Stimulated activated CD8-positive, alpha-beta memory T cell treated with anti-CD3 and anti-CD28 coated beads, Interleukin-12 subunit alpha, Interleukin-12 subunit beta, amount 100 ng/mL, for 24 hours (primary cell): ENCODE results near the gene SEPTIN7.

Source experiments
- DNase-seq: peaks from one replicate; pipeline ENCODE4 v3.0.0-alpha.2; 2020; ENCODE audit errors: extremely low read depth

Gene SEPTIN7

GRCh38 chr7:35787925-35788324 is 12.9 kb upstream of the SEPTIN7 start:
- no peak for DNase-seq

- DNase-seq = no peak
These were observed 8.4 kb upstream of the SEPTIN7 start for GRCh38 chr7:35792472-35792871.

GRCh38 chr7:35792873-35793489 is 7.9 kb upstream of the SEPTIN7 start:
- no peak for DNase-seq

- no peak for DNase-seq
These were observed 3.5 kb upstream of the SEPTIN7 start for GRCh38 chr7:35797311-35797710.

- peak; percentile 55 for DNase-seq
These were observed 775 bp upstream of the SEPTIN7 start for GRCh38 chr7:35799846-35800717.

- DNase-seq = peak; percentile 48
These were observed 690 bp downstream of the SEPTIN7 start for GRCh38 chr7:35801392-35802101.

GRCh38 chr7:35802102-35802466 is 1.2 kb downstream of the SEPTIN7 start:
- DNase-seq = no peak

- DNase-seq = no peak
These were observed 1.8 kb downstream of the SEPTIN7 start for GRCh38 chr7:35802649-35803048.

GRCh38 chr7:35804231-35804970 is 3.5 kb downstream of the SEPTIN7 start:
- no peak for DNase-seq

- no peak for DNase-seq
These were observed 5.0 kb downstream of the SEPTIN7 start for GRCh38 chr7:35805876-35806275.

- DNase-seq = no peak
These were observed 15.7 kb downstream of the SEPTIN7 start for GRCh38 chr7:35816514-35816913.

- DNase-seq = no peak
These were observed 16.3 kb downstream of the SEPTIN7 start for GRCh38 chr7:35817181-35817580.

- no peak for DNase-seq
These were observed 17.1 kb downstream of the SEPTIN7 start for GRCh38 chr7:35817930-35818329.

GRCh38 chr7:35818513-35818912 is 17.7 kb downstream of the SEPTIN7 start:
- no peak for DNase-seq

- no peak for DNase-seq
These were observed 18.5 kb downstream of the SEPTIN7 start for GRCh38 chr7:35819310-35819709.

- DNase-seq = no peak
These were observed 19.3 kb downstream of the SEPTIN7 start for GRCh38 chr7:35819954-35820703.

- DNase-seq = no peak
These were observed 20.0 kb downstream of the SEPTIN7 start for GRCh38 chr7:35820858-35821257.

GRCh38 chr7:35823440-35823839 is 22.6 kb downstream of the SEPTIN7 start:
- DNase-seq = no peak

- no peak for DNase-seq
These were observed 25.1 kb downstream of the SEPTIN7 start for GRCh38 chr7:35825974-35826373.

- no peak for DNase-seq
These were observed 25.9 kb downstream of the SEPTIN7 start for GRCh38 chr7:35826751-35827150.

GRCh38 chr7:35828817-35829216 is 28.0 kb downstream of the SEPTIN7 start:
- DNase-seq = no peak
